Adrenal gland (tissue), 12 donors: ENCODE data around the gene CEP295NL. TPM values are rescaled to one million over a fixed set of nuclear protein-coding genes. Genes with fewer than 3 reads are reported as not detected.

Experiments used
- DNase-seq, 7 donors: peaks; one replicate each; pipeline ENCODE4 v3.0.0-alpha.2; 2019 to 2020
- H3K27ac ChIP-seq, 5 donors: fragments of 200-600 bp; sonication (generic) in 4 of 5; 1 replicate in 3 of 5; 2 replicates in 2 of 5; pipeline versions ENCODE4 v1.5.1 to v1.8.0; 2016 to 2020; ENCODE audit warnings: mild to moderate bottlenecking in 1 of 5
- H3K27me3 ChIP-seq: fragments of 200-600 bp; 2 replicates; pipeline ENCODE4 v1.8.0; 2021
- H3K36me3 ChIP-seq, 2 donors: fragments of 200-600 bp; replicated peaks in 1 of 2; 1 replicate in 1 of 2; 2 replicates in 1 of 2; pipeline versions ENCODE4 v1.5.1 to v1.8.0; 2018 to 2022
- H3K4me1 ChIP-seq, 2 donors: fragments of 200-600 bp; replicated peaks in 1 of 2; 1 replicate in 1 of 2; 2 replicates in 1 of 2; pipeline versions ENCODE4 v1.5.1 to v1.8.0; 2018 to 2021
- H3K4me3 ChIP-seq, 4 donors: fragments of 200-600 bp; sonication (generic) in 3 of 4; one replicate each; pipeline ENCODE4 v1.5.1; 2016 to 2018
- H3K9me3 ChIP-seq, 3 donors: fragments of 200-600 bp; sonication (generic) in 1 of 3; replicated peaks in 1 of 3; 1 replicate in 2 of 3; 2 replicates in 1 of 3; pipeline versions ENCODE4 v1.5.1 to v1.8.0; 2016 to 2021
- CTCF ChIP-seq, 6 experiments: fragments of 450-650 bp in 4 of 6; fragments of 200-600 bp in 2 of 6; sonication (generic) in 1 of 6; IDR thresholded peaks; 1 replicate in 5 of 6; 2 replicates in 1 of 6; pipeline versions ENCODE4 v1.5.1 to v1.8.0; 2016 to 2021; ENCODE audit warnings: antibody characterized with exemption in 6 of 6, mild to moderate bottlenecking in 2 of 6, moderate library complexity in 1 of 6
- POLR2A ChIP-seq, 2 donors: fragments of 450-650 bp; IDR thresholded peaks; one replicate each; pipeline ENCODE4 v1.6.1; 2017; ENCODE audit warnings: antibody characterized with exemption in 2 of 2, mild to moderate bottlenecking in 2 of 2, moderate library complexity in 1 of 2
- WGBS, 4 donors: extraction: QIAGEN DNeasy Blood & Tissue Kit in 2 of 4; methylation state at CpG; one replicate each; pipeline versions ENCODE4 v1.1.5 to v1.1.7; 2013 to 2017; 5-methylcytosine and 5-hydroxymethylcytosine counted together
- intact Hi-C, 2 donors: fragments of 100-400 bp; cut with DNase I; formaldehyde crosslinking; loops; one replicate each; pipeline versions ENCODE4 v1.14.1 to v1.15.0; 2022 to 2023
- polyA plus RNA-seq, 3 donors: library from polyadenylated mRNA; stranded (reverse); fragments of 200-250 nt in 2 of 3; fragments of 350-450 nt in 1 of 3; fragmentation: Illumina TruSeq in 1 of 3; extraction: RNeasy Lipid Tissue Mini Kit (QIAGEN cat#74804) in 1 of 3; gene quantifications; one replicate each; pipeline ENCODE4 v1.2.3, GENCODE V29; 2013 to 2014
- total RNA-seq, 9 donors: library from RNA; depleted of rRNA in 4 of 9; stranded (reverse); fragments of >200 nt in 4 of 9; fragments of 120-200 nt in 1 of 9; fragmentation: NEBNext Ultra II Directional in 1 of 9; extraction: Animal tissue kit (Norgen Biotek cat#: 25700) in 1 of 9; gene quantifications; one replicate each; pipeline versions ENCODE4 v1.1.0 to v1.2.4, GENCODE V29; 2013 to 2023
- donor health status: healthy with polysubstance abuse.
- donor health status: Bipolar disorder and iron deficiency.
- donor health status: DM: yes; HTN: yes; CAD: no.
- donor health status: DM: no; HTN: no; CAD: no.
- donor health status: DM: no; HTN: no; CAD: no.
- donor health status: DM: yes; HTN: yes; CAD: no.

Gene CEP295NL
- total and polyA plus RNA-seq, 12 donors = 0.07 to 5.1 (median 0.95) TPM

GRCh38 chr17:78842881-78843565 lies 60.0 kb downstream of the CEP295NL start:
- Histone ChIP-seq H3K36me3 (peaks cover 0 to 2% of the 10 kb centered on the region in 2 donors), H3K4me1 (peaks cover 10 to 18% of the 10 kb centered on the region in 2 donors), H3K27ac (no peak overlapping the region), H3K4me3 (no peak overlapping the region), H3K9me3 (no peaks in the 10 kb centered on the region), H3K27me3 (no peaks in the 10 kb centered on the region)
- intact Hi-C loops = no loop called here
- 69 to 76% (median 71%) methylated on average over 8 to 10 of the region's 10 CpGs for WGBS, 4 donors
- DNase-seq = peak in 5 of 7 donors; percentile 44 to 73 (median 58)
- peak; percentile 23 to 57 (median 47) for TF ChIP-seq CTCF (IDR thresholded peaks at IDR 0.05)
- TF ChIP-seq POLR2A (IDR thresholded peaks at IDR 0.05) = no peak

- 0% methylated on average over 6 to 74 of the region's 74 CpGs for WGBS, 4 donors
- TF ChIP-seq POLR2A (IDR thresholded peaks at IDR 0.05) (peak; percentile 92 to 98), CTCF (IDR thresholded peaks at IDR 0.05) (peak in 2 of 6 experiments; percentile 15 to 25)
- peaks cover 10 to 18% of the 10 kb centered on the region in 2 donors for H3K4me1 ChIP-seq
- H3K9me3 ChIP-seq = no peaks in the 10 kb centered on the region
- no peaks in the 10 kb centered on the region for H3K27me3 ChIP-seq
- intact Hi-C loops = no loop called here
- peak; percentile 99 to 100 (median 100) for DNase-seq
- H3K36me3 ChIP-seq = peaks cover 0 to 21% of the 10 kb centered on the region in 2 donors
- H3K4me3 ChIP-seq = peak within 1 kb of the TSS; percentile 52 to 94 (median 68)
- H3K27ac ChIP-seq = peak within 1 kb of the TSS; percentile 88 to 100 (median 99)
Observed at GRCh38 chr17:78840780-78841611, 62.0 kb downstream of the CEP295NL start, which contains the start of gene USP36. TSS of gene USP36 (minus strand) at chr17:78840814. CDS start at chr17:78836363, 4,451 bp downstream.

Other genes with a start within 250 kb of the CEP295NL start
- gene CYTH1, start 120.9 kb downstream of the CEP295NL start, total RNA-seq = 100 to 1,000 TPM in 1 of 9 donors, 10 to 100 TPM in 8; 26.0 to 141 (median 56.0) TPM
- gene CYTH1, start 120.9 kb downstream of the CEP295NL start, polyA plus RNA-seq = 10 to 100 TPM; 32.6 to 45.2 (median 35.3) TPM
- 10 to 100 TPM; 13.9 to 69.1 (median 46.3) TPM for gene USP36, start 62.4 kb downstream of the CEP295NL start, total RNA-seq
- 10 to 100 TPM; 19.7 to 48.8 (median 44.8) TPM for gene USP36, start 62.4 kb downstream of the CEP295NL start, polyA plus RNA-seq
- gene TIMP2, start 22.2 kb upstream of the CEP295NL start, total RNA-seq = 100 to 1,000 TPM in 8 of 9 donors, 10 to 100 TPM in 1; 20.2 to 275 (median 210) TPM
- 100 to 1,000 TPM in 1 of 3 donors, 10 to 100 TPM in 2; 50.8 to 153 (median 55.9) TPM for gene TIMP2, start 22.2 kb upstream of the CEP295NL start, polyA plus RNA-seq
- gene LGALS3BP, start 76.7 kb upstream of the CEP295NL start, total RNA-seq = 1,000 to 10,000 TPM in 2 of 9 donors, 100 to 1,000 TPM in 7; 144 to 1,588 (median 789) TPM
- gene LGALS3BP, start 76.7 kb upstream of the CEP295NL start, polyA plus RNA-seq = 100 to 1,000 TPM; 266 to 499 (median 286) TPM
- gene CANT1, start 106.6 kb upstream of the CEP295NL start, total RNA-seq = 10 to 100 TPM; 32.4 to 78.3 (median 59.5) TPM
- 10 to 100 TPM; 10.3 to 29.5 (median 10.7) TPM for gene CANT1, start 106.6 kb upstream of the CEP295NL start, polyA plus RNA-seq
- 100 to 1,000 TPM in 6 of 9 donors, 10 to 100 TPM in 3; 20.4 to 175 (median 134) TPM for gene C1QTNF1, start 121.0 kb upstream of the CEP295NL start, total RNA-seq
- gene C1QTNF1, start 121.0 kb upstream of the CEP295NL start, polyA plus RNA-seq = 100 to 1,000 TPM in 1 of 3 donors, 10 to 100 TPM in 2; 17.2 to 147 (median 74.4) TPM
- gene ENGASE, start 171.6 kb upstream of the CEP295NL start, total RNA-seq = 10 to 100 TPM in 8 of 9 donors, 1 to 10 TPM in 1; 4.4 to 87.5 (median 25.7) TPM
- 100 to 1,000 TPM in 1 of 3 donors, 10 to 100 TPM in 1, 1 to 10 TPM in 1; 8.6 to 155 (median 40.1) TPM for gene ENGASE, start 171.6 kb upstream of the CEP295NL start, polyA plus RNA-seq